Measurements from ENCODE around the gene SLC49A4. TPM values are rescaled to one million over a fixed set of nuclear protein-coding genes. Genes with fewer than 3 reads are reported as not detected.

The SLC49A4 gene
- total and polyA plus RNA-seq, 2 donors (not counting 1 experiment from before 2014, with no cell fraction given): 2.5 to 20.0 TPM

DNA sequence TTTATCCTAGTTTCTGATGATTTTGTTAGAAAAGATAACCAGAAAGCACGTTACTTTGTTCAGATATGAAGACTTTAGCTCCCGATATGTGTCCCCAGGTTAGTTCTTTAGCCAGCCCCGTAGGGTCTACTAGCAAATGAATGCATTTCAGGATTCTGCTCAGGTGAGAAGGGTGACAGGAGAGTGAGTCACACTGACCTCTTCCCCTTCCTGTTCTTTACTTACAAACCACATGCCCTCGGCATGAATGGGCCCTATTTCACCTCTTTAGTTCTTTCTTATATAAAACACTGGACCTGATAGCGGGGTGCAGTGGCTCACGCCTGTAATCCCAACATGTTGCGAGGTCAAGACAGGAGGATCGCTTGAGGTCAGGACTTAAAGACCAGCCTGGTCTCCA, 98.4 kb downstream of the SLC49A4 start:
- Histone ChIP-seq H2AFZ (ENCODE audit: insufficient read depth, low read depth, low read length, poor library complexity, severe bottlenecking) (no peak overlapping the region), H3K27me3 (replicated peaks in 1 of 4; ENCODE audit: control extremely low read depth in 1 of 4, control insufficient read depth in 3 of 4, insufficient read depth in 4 of 4, low read length in 3 of 4) (no peaks in the 10 kb centered on the region), H3K4me3 (ENCODE audit: control extremely low read depth in 1 of 5, extremely low read depth in 1 of 5, insufficient read depth in 1 of 5, low read depth in 2 of 5, low read length in 4 of 5) (no peak overlapping the region), H3K79me2 (ENCODE audit: control insufficient read depth, insufficient read depth, low read length) (no peaks in the 10 kb centered on the region), H3K9ac (ENCODE audit: low read length) (no peak overlapping the region), H4K20me1 (ENCODE audit: control insufficient read depth, insufficient read depth, low read length, poor library complexity, severe bottlenecking) (no peaks in the 10 kb centered on the region), H3K9me3 (ENCODE audit: control extremely low read depth in 1 of 3, control insufficient read depth in 2 of 3, insufficient read depth in 1 of 3, low read length in 2 of 3) (no peaks in the 10 kb centered on the region), H3K27ac (ENCODE audit: low read length in 2 of 2) (no peak overlapping the region), H3K4me1 (ENCODE audit: control insufficient read depth in 2 of 2, insufficient read depth in 2 of 2, low read length in 2 of 2) (peaks cover 22 to 23% of the 10 kb centered on the region in 2 donors), H3K36me3 (replicated peaks in 1 of 2; ENCODE audit: control extremely low read depth in 1 of 2, control insufficient read depth in 1 of 2, extremely low read depth in 1 of 2, insufficient read depth in 2 of 2, low read length in 1 of 2) (no peaks in the 10 kb centered on the region), H3K4me2 (replicated peaks; ENCODE audit: low read depth, low read length, poor library complexity, severe bottlenecking) (no peak overlapping the region)
- intact Hi-C loops (cut with micrococcal nuclease): no loop called here
- no peak for DNase-seq
- no peak for ATAC-seq (ENCODE audit: low read depth)
- no peaks in the 10 kb centered on the region for H3K9me3 Mint-ChIP-seq (ENCODE audit: insufficient read depth)
- CTCF ChIA-PET: no interaction called here
- H3K4me3 Mint-ChIP-seq: no peak overlapping the region
- TF ChIP-seq, protein P1, sequence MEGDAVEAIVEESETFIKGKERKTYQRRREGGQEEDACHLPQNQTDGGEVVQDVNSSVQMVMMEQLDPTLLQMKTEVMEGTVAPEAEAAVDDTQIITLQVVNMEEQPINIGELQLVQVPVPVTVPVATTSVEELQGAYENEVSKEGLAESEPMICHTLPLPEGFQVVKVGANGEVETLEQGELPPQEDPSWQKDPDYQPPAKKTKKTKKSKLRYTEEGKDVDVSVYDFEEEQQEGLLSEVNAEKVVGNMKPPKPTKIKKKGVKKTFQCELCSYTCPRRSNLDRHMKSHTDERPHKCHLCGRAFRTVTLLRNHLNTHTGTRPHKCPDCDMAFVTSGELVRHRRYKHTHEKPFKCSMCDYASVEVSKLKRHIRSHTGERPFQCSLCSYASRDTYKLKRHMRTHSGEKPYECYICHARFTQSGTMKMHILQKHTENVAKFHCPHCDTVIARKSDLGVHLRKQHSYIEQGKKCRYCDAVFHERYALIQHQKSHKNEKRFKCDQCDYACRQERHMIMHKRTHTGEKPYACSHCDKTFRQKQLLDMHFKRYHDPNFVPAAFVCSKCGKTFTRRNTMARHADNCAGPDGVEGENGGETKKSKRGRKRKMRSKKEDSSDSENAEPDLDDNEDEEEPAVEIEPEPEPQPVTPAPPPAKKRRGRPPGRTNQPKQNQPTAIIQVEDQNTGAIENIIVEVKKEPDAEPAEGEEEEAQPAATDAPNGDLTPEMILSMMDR (IDR thresholded peaks at IDR 0.05): no peak
- TF ChIP-seq EZH2 (IDR thresholded peaks at IDR 0.05; ENCODE audit: borderline replicate concordance, insufficient read depth, low read depth, low read length, poor library complexity, severe bottlenecking): no peak
- POLR2A ChIA-PET: no interaction called here
- 79% methylated on average over 5 of the region's 8 CpGs for WGBS (ENCODE audit: insufficient coverage)
- no peaks in the 10 kb centered on the region for H3K27me3 Mint-ChIP-seq
- H3K4me1 Mint-ChIP-seq: peaks cover 29% of the 10 kb centered on the region
- H3K27ac Mint-ChIP-seq: no peak overlapping the region

DNA sequence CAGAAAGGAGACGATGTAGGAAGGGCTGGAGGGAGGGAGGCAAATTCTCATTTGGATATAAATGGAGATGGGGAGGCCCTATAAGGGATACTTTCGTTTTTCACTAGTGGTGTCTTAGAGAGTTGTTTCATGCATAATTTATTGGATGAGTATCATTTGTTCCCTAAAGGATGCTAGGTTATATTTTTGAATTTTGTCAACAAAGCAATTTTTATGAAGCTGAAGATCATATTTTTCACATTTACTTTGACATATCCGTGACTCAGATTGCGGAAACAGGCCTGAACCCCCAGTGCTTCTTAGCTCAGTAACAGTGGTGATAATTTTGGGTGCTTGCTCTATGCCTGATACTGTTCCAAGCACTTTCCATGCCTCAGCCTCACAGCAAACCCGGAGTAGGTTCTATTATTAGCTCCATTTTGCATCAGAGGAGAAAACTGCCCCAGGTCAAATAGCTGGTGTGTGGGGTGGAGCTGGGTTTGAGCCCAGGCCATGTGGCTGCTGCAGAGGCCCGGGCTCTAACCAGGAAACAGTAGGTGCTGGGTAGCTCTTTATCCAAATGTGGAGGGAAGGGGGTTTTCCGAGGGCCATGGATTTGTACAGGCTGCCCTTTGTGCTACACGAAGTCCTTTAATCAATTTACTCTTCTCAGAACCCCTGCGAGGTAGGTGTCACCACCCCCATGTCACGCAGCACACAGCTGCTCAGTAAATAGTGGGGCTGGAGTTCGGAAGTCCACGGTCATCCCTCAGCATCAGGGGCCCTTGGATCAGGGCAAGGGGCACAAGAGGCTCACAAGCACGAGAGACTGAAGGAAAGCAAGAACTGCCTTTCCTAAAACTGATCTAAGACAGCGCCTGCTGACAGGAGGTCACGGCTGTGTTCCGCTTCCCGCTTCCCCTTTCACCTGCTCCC, 99.1 kb downstream of the SLC49A4 start:
- peaks cover 6% of the 10 kb centered on the region for H3K27me3 Mint-ChIP-seq
- H3K9me3 ChIP-seq (ENCODE audit: control extremely low read depth in 1 of 3, control insufficient read depth in 2 of 3, insufficient read depth in 1 of 3, low read length in 2 of 3): no peaks in the 10 kb centered on the region
- ChIA-PET CTCF (no interaction called here), POLR2A (no interaction called here)
- no peaks in the 10 kb centered on the region for H3K9me3 Mint-ChIP-seq (ENCODE audit: insufficient read depth)
- H3K36me3 ChIP-seq (replicated peaks in 1 of 2; ENCODE audit: control extremely low read depth in 1 of 2, control insufficient read depth in 1 of 2, extremely low read depth in 1 of 2, insufficient read depth in 2 of 2, low read length in 1 of 2): no peaks in the 10 kb centered on the region
- intact Hi-C loops (cut with micrococcal nuclease): no loop called here
- 98% methylated on average over 6 of the region's 17 CpGs for WGBS (ENCODE audit: insufficient coverage)
- peaks cover 17 to 23% of the 10 kb centered on the region in 2 donors for H3K4me1 ChIP-seq (ENCODE audit: control insufficient read depth in 2 of 2, insufficient read depth in 2 of 2, low read length in 2 of 2)
- no peaks in the 10 kb centered on the region for H3K79me2 ChIP-seq (ENCODE audit: control insufficient read depth, insufficient read depth, low read length)
- H3K27me3 ChIP-seq (replicated peaks in 1 of 4; ENCODE audit: control extremely low read depth in 1 of 4, control insufficient read depth in 3 of 4, insufficient read depth in 4 of 4, low read length in 3 of 4): no peaks in the 10 kb centered on the region
- ATAC-seq (ENCODE audit: low read depth) (no peak), DNase-seq (no peak)
- H3K27ac Mint-ChIP-seq: no peak overlapping the region
- H3K4me1 Mint-ChIP-seq: peaks cover 23% of the 10 kb centered on the region
- H3K9ac ChIP-seq (ENCODE audit: low read length): no peak overlapping the region
- no peak overlapping the region for H2AFZ ChIP-seq (ENCODE audit: insufficient read depth, low read depth, low read length, poor library complexity, severe bottlenecking)
- H4K20me1 ChIP-seq (ENCODE audit: control insufficient read depth, insufficient read depth, low read length, poor library complexity, severe bottlenecking): no peaks in the 10 kb centered on the region
- H3K4me2 ChIP-seq (replicated peaks; ENCODE audit: low read depth, low read length, poor library complexity, severe bottlenecking): no peak overlapping the region
- H3K4me3 Mint-ChIP-seq: no peak overlapping the region
- TF ChIP-seq EZH2 (IDR thresholded peaks at IDR 0.05; ENCODE audit: borderline replicate concordance, insufficient read depth, low read depth, low read length, poor library complexity, severe bottlenecking): no peak
- TF ChIP-seq, protein P1 (IDR thresholded peaks at IDR 0.05): no peak
- no peak overlapping the region for H3K4me3 ChIP-seq (ENCODE audit: control extremely low read depth in 1 of 5, extremely low read depth in 1 of 5, insufficient read depth in 1 of 5, low read depth in 2 of 5, low read length in 4 of 5)
- no peak overlapping the region for H3K27ac ChIP-seq (ENCODE audit: low read length in 2 of 2)

Measured in B cell (primary cell).